HG03159 (cell line): ENCODE measurements around the gene VAV2.

Source experiments
- ATAC-seq: cut with Tn5 transposase; IDR thresholded peaks from one replicate; pipeline ENCODE4 v1.9.1; 2021; ENCODE audit warnings: mild to moderate bottlenecking, moderate library complexity; ENCODE audit not compliant: unreplicated experiment

The VAV2 gene

DNA sequence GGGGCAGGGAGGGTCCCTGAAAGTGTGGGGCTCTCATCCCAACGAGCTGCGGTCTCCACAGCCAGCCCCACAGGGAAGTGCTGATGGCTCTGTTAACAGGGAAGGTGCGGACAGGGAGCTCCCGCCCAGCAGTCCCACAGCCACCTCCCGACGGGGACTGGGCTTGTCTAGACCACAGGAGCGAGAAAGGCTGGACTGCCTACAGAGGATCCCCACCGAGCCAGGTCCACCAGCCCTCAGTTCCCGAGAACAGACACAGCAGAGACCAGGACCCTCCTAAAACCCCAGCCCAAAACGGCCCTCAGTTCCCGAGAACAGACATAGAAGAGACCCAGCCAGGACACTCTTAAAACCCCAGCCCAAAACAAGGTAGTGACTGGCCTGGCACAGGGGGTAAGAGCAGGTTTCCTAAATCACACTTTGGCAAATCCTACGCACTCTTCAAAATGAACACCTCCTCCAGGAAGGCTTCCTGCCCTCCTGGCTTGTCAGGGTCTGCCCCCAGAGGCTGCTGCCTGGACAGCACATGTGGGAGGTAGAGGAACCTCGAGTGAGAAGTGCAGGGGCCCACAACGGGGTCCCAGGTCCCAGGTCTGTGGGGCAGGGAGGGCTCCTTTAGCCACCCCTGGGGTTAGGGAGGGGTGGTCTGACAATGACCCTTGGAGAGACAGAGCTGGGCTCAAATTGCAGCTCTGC lies 167.9 kb downstream of the VAV2 start:
- no peak for ATAC-seq

DNA sequence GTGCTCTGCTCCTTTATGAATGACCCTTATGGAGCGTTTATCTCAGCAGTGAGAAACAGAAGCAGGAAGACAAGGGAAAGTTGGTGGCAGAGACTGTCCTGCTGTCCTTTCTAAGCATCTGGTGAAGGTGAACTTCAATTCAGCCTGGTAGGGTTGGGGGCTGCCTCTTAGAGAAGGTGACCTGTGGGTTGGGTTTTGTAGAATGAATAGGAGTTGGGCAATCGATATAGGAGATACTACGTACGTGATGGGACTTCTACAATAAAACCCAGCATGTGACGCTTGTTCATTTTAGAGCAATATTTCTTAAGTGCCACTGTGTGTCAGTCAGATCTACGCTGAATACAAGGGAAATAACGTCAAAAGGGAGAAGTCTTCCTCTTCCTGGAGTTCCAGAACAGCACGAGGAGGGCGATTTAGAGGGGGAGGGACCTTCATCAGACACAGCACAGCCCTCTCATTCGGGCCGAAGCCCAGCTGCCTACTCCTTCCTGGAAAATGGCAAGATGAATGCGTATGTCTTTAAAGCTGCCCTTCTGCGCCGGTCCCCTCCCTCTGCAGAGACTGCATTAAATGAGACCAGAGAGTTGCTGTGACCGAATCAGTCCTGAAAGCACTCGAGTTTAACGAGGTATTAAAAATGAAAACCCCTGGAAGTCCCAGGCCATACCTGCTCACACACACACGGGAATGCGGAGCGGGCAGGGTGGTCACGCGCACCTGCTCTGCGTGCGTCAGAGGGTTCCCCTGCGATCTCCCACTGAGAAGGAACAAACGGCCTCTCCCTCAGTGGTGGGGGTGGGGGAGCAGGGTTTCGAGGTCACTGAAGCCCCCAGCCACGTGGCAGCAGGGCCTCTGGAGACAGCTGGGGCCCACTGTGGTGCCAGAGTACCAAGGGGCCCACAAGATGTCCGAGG lies 168.7 kb downstream of the VAV2 start:
- ATAC-seq, result no peak

GRCh38 chr9:133822430-133823065 lies 169.6 kb downstream of the VAV2 start:
- no peak for ATAC-seq

DNA sequence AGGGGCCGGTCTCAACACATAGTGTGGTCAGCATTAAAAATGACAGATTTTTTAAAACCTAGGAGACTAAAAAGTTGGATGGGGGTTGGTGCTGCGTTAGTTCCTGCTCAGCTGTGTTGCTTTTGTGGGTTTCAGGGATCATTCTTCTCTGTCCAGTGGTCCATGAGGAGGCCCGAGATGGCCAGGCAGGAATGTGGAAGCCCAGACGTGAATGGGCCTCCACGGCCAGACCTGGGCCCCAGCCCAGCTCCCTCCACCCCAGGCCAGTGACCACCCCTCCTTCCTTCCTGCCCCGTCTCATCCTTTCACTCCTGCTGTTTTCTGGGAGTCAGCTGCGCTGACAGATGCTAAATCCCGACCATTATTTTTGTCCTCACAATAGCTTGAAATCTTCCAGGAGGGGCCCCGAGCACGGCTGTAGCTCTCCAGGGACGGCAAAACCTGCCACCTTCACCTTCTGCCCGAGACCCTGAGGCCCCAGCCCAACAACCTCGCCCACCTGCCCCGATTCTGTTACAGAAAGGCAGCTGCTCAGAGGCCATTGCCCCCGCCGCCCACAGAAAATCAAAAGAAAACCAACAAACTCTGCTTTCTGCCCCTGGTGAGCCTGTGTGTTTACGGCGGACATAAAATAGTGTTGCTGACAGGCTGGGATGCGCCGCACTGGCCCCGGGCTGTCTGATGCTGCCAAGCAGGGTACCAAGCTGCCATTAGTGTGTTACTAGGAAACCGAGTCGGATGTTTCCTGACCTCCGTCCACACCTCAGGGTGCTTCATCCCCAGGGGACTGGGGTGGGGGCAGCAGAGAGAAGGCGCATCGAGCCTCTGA lies 170.3 kb downstream of the VAV2 start:
- ATAC-seq, result no peak

GRCh38 chr9:133819923-133820322 lies 172.2 kb downstream of the VAV2 start:
- ATAC-seq, result no peak

- no peak for ATAC-seq
Observed at GRCh38 chr9:133818444-133818843, 173.7 kb downstream of the VAV2 start.

DNA sequence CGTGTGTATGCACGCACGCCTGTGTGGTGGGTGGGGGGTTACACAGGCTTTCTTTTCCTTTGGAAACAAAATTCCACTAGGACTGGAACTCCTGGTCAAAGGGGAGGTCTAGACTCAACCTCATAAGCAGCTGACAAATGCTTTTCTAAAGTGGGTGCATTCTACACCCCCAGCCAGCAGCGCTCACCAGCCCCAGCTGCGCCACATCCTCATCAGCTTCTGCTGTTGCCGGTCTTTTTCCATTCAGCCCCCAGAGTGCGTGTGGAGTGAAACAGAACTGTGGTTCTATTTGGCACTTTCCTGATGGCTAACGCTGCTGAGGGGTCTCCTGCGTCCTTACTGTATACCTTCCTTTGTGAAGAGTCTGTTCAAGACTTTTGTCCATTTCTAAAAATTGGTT lies 176.3 kb downstream of the VAV2 start:
- ATAC-seq, result no peak

GRCh38 chr9:133814586-133815208 lies 177.4 kb downstream of the VAV2 start:
- no peak for ATAC-seq

DNA sequence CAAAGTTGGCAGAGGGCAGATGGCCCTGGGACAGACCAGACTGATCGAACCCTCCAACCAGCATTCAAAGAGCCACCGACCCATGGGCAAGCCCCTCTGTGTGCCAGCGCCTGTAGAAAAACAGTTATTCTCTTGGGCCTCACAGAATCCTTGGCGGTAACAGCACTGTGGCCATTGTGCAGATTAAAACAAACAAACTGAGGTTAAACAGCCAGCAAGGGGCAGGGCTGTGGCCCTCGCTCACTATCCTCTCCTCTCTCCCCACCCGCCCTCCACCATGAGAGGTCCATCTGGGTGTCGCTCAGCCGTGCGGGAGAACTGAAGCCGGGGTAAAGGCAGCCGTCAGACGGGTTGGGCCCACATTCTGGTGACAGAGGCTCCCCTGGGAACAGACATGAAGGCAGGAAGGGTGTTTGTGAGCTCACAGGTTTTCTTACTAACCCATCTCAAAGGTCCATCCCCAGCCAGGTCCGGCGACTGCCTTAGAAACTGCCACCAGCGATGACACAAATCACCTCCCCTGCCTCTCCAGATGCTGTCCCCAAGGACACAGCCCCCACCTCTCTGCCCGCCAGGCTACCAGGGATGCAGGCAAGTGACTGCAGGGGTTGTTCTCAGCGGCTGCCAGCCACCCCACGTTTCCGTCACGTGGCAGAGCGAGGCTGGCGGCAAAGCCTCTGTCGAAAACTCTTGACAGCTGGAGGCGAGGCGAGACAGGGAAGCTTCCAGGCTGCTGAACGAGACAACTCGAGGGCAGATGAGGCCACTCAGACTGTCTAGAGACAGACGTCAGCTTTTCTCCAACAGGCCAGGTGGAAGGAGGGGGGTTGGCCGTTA lies 178.2 kb downstream of the VAV2 start:
- no peak for ATAC-seq

- ATAC-seq, result no peak
Observed at GRCh38 chr9:133812941-133813748, 179.0 kb downstream of the VAV2 start.

DNA sequence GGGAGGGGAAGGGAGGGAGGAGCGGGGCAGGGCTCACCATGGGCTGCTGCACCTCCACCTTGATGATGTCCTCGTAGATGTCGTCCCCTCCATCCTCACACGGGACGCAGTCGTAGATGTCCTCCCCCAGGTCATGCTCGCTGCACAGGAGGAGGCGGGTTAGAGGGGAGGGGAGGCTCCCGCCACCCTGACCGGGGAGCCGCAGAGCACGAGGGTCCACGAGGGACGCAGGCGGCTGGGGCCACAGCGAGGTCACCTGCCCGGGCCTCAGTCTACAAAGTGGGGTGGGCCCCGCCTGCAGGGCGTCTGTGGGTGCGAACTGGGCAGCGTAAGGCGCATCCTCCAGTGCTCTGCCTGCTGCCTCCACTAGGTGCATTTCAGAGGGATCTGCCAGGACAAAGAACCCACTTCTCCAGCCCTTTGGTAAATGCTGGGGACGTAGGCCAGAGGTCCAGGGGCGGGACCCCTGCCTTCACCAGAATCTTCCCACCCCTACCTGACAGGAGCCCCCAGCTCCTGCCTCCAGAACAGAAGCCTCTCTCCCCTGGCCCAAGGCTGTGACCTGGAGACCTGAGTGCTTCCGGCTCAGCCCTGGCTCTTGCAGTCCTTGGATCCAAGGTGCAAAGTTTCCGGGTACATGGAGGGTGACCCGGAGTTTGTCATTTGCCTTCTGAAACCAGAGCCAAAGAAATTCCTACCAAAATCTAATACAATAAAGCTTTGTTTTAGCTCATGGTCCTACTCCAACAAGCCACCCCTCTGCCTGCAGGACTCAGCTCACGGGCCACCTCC lies 179.9 kb downstream of the VAV2 start:
- no peak for ATAC-seq

GRCh38 chr9:133811471-133811870 lies 180.7 kb downstream of the VAV2 start:
- ATAC-seq, result no peak

DNA sequence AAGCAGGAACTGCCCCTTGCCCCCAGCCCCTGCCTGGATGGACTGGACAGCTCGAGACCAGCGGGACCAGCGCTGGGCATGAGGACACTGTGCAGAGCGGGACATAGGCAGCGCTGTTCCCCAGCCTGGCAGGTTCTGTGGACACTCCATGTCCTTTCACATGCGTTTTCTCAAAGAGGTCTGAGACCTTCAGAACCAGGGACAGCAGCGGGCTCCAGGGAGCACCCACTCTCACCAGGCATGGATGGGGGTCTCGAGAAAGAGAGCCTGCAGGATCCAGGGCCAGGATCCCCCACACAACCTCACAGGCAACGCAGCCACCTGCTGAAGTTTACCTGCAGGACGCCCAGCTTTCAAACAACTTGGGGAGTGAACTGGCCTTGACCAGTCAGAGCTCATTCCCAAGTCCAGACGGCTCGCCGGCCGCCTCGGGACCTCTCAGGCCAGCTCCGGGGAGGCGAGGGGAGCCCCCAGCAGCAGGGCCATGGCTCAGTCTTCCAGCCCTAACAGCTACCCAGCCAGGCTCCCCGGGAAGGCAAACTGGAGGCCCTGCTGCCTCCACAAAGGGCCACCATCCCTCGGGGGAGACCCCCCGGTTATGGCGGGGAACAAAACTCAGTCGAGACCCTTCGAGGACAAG lies 181.4 kb downstream of the VAV2 start:
- ATAC-seq, result no peak

- ATAC-seq, result no peak
Observed at GRCh38 chr9:133809335-133809734, 182.8 kb downstream of the VAV2 start.

DNA sequence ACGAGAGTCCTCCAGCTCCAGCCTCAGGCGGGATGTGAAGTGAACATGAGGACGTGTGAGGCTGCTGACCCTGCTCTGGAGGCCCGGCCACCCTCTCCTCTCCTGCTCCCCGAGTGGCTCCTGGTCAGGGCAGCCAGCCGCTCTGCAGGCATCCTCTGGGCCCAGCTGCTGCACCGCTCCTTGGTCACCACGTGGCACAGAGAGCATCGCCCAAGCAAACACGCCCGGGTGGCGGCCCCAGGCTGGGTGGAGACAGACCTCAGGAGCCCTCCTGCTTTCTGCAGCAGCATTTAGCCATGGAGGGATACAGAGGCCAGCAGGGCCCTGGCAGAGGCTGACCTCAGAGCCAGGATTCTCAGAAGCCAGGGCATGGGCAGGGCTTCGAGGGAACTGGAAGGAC lies 184.3 kb downstream of the VAV2 start:
- no peak for ATAC-seq

DNA sequence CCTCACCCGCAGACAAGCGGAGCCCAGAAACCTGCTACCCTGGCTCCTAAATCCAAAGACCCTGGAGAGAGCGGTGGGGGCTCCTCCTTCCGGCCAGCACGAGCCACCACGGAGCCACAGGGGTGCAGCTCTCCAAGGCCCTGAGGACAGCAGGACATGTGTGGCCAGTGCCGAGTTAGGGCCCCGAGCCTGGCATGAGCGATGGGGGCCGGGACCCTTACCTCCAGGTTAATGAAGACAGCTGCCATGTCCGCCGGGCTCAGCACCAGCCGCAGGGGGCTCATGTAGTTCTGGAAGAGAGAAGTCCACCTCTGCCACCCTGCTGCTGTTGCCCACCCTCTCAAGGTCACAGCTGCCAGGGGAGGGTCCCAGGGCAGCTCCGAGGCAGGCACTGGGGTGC lies 185.1 kb downstream of the VAV2 start:
- no peak for ATAC-seq

DNA sequence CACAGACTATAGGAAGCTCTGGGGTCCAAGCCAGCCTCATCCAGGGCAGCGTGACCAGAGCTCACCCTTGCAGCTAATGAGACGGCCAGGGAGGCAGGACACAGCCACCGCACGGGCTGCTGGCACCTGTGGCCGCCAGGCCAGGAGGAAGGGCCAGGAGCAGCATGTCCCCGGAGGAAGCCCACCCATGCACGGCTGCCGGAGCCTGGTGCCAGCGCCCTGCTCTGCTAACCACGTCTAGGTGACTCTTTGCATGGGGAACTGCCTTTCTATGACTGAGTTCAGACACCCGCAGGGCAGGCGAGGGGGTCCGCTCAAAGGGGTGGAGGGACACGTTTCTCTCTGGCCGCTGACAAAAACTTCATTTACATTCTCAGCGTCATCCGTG lies 185.5 kb downstream of the VAV2 start:
- ATAC-seq, result no peak
